Endothelial cell of umbilical vein (primary cell): ENCODE results near the gene FXYD7. TPM values are rescaled to one million over a fixed set of nuclear protein-coding genes. Genes with fewer than 3 reads are reported as not detected.

Source experiments
- BruUV-seq: library from RNA; stranded (reverse); fragments of 400-500 nt; replicated peaks from 2 replicates; lab custom pipeline; 2021; lab: Mats Ljungman, UMichigan
- CTCF ChIA-PET: fragments of 300-600, 350-600 bp; sonication (Branson Sonifier 250); formaldehyde crosslinking; loops from one replicate; lab custom pipeline; 2021; ENCODE audit warnings: antibody characterized with exemption, inconsistent platforms; lab: Charles Lee
- POLR2A ChIA-PET: fragments of 300-600, 350-600 bp; sonication (Branson Sonifier 250); formaldehyde crosslinking; loops from one replicate; lab custom pipeline; 2021; ENCODE audit warnings: antibody characterized with exemption, inconsistent platforms; lab: Charles Lee
- DNase-seq: peaks from one replicate; pipeline ENCODE4 v3.0.0-alpha.2; 2011; ENCODE audit warnings: low read depth, low spot score
- FAIRE-seq: peaks from 2 replicates; lab custom pipeline; 2011; peaks lifted over from hg19 to GRCh38; lab: Jason Lieb, UNC
- H2AFZ ChIP-seq: 2 replicates; pipeline ENCODE4 v1.6.0; 2012; ENCODE audit warnings: low read depth, low read length, control low read depth, inconsistent platforms
- H3K27ac ChIP-seq: 2 replicates; pipeline ENCODE4 v1.5.1; 2011; ENCODE audit warnings: low read depth, mild to moderate bottlenecking, control low read depth, low read length, moderate library complexity; ENCODE audit not compliant: insufficient read depth
- H3K27me3 ChIP-seq, 2 experiments: 2 replicates each; pipeline versions ENCODE4 v1.6.0 to v1.6.1; 2011; ENCODE audit warnings: low read length in 2 of 2, mixed read lengths in 1 of 2; ENCODE audit not compliant: control insufficient read depth in 2 of 2, insufficient read depth in 2 of 2
- H3K36me3 ChIP-seq, 2 experiments: 2 replicates in 1 of 2; 3 replicates in 1 of 2; pipeline ENCODE4 v1.5.1; 2011; ENCODE audit warnings: low read length in 2 of 2, mild to moderate bottlenecking in 1 of 2, moderate library complexity in 1 of 2; ENCODE audit not compliant: control insufficient read depth in 2 of 2, insufficient read depth in 2 of 2; ENCODE audit errors: extremely low read depth in 1 of 2
- H3K4me1 ChIP-seq: 3 replicates; pipeline ENCODE4 v1.5.1; 2011; ENCODE audit warnings: mild to moderate bottlenecking, low read length; ENCODE audit not compliant: control insufficient read depth, insufficient read depth; ENCODE audit errors: extremely low read depth
- H3K4me2 ChIP-seq: 2 replicates; pipeline ENCODE4 v1.6.1; 2011; ENCODE audit warnings: low read length, control low read depth, mixed read lengths; ENCODE audit not compliant: insufficient read depth
- H3K4me3 ChIP-seq, 3 experiments: fragments of 200-600 bp in 1 of 3; sonication (generic), shearing (Covaris generic) in 1 of 3; replicated peaks in 1 of 3; 2 replicates each; pipeline ENCODE4 v1.5.1; 2011 to 2016; ENCODE audit warnings: control low read depth in 3 of 3, low read length in 3 of 3, mild to moderate bottlenecking in 2 of 3, inconsistent platforms in 1 of 3, low read depth in 1 of 3, moderate library complexity in 1 of 3; ENCODE audit not compliant: insufficient read depth in 1 of 3
- H3K79me2 ChIP-seq: 2 replicates; pipeline ENCODE4 v1.6.0; 2012; ENCODE audit warnings: low read length, inconsistent platforms; ENCODE audit not compliant: control insufficient read depth, insufficient read depth
- H3K9ac ChIP-seq: replicated peaks from 2 replicates; pipeline ENCODE3; 2011; ENCODE audit warnings: low read length, control low read depth; ENCODE audit not compliant: insufficient read depth; ENCODE audit errors: extremely low read depth
- H3K9me1 ChIP-seq: replicated peaks from 3 replicates; pipeline ENCODE4 v1.6.0; 2011; ENCODE audit warnings: mild to moderate bottlenecking, low read length; ENCODE audit not compliant: control insufficient read depth, insufficient read depth; ENCODE audit errors: extremely low read depth
- H3K9me3 ChIP-seq: replicated peaks from 2 replicates; pipeline ENCODE4 v1.5.1; 2012; ENCODE audit warnings: low read length, inconsistent platforms; ENCODE audit not compliant: control insufficient read depth, insufficient read depth
- H4K20me1 ChIP-seq: replicated peaks from 2 replicates; pipeline ENCODE3; 2011; ENCODE audit warnings: mild to moderate bottlenecking, low read length; ENCODE audit not compliant: control insufficient read depth, insufficient read depth; ENCODE audit errors: extremely low read depth
- EZH2 ChIP-seq: IDR thresholded peaks from 2 replicates; pipeline ENCODE4 v1.6.1; 2012; ENCODE audit warnings: borderline replicate concordance, low read depth, mild to moderate bottlenecking, moderate library complexity, low read length, inconsistent platforms; ENCODE audit not compliant: severe bottlenecking
- FOS ChIP-seq: IDR thresholded peaks from 2 replicates; pipeline ENCODE4 v1.6.1; 2011; ENCODE audit warnings: mild to moderate bottlenecking, low read length, moderate library complexity, borderline replicate concordance; ENCODE audit not compliant: insufficient read depth
- GATA2 ChIP-seq: IDR thresholded peaks from 2 replicates; pipeline ENCODE4 v1.7.0; 2011; ENCODE audit warnings: low read depth, mild to moderate bottlenecking, moderate library complexity, mixed read lengths, low read length; ENCODE audit not compliant: insufficient read length, insufficient read depth
- JUN ChIP-seq: IDR thresholded peaks from 2 replicates; pipeline ENCODE4 v1.6.1; 2011; ENCODE audit warnings: borderline replicate concordance, low read depth; ENCODE audit not compliant: insufficient read length, insufficient read depth
- MAX ChIP-seq: IDR thresholded peaks from 2 replicates; pipeline ENCODE4 v1.6.1; 2011; ENCODE audit not compliant: insufficient read depth, insufficient read length
- MYC ChIP-seq: IDR thresholded peaks from one replicate; pipeline ENCODE4 v1.6.1; 2011; ENCODE audit warnings: mild to moderate bottlenecking, low read depth, low read length
- POLR2A ChIP-seq: IDR thresholded peaks from 2 replicates; pipeline ENCODE4 v1.6.1; 2012; ENCODE audit warnings: low read depth, mild to moderate bottlenecking, control low read depth, low read length
- dilution Hi-C: fragments of 300-500 bp; cut with MboI; formaldehyde crosslinking; loops from one replicate; pipeline ENCODE4 v1.15.0; 2019; ENCODE audit warnings: low sequenced_read_pairs; ENCODE audit not compliant: extremely low pct_ligation_motif_present
- intact Hi-C: fragments of 100-400 bp; cut with micrococcal nuclease; formaldehyde crosslinking; loops from one replicate; pipeline ENCODE4 v1.10.0; 2022
- polyA plus RNA-seq, 4 experiments: library from polyadenylated mRNA; depleted of rRNA in 3 of 4; stranded (reverse) in 3 of 4; unstranded in 1 of 4; fragments of >200 nt; gene quantifications; 2 replicates each; pipeline versions ENCODE4 v1.2.1 to v1.2.3, GENCODE V29; 2011 to 2012; ENCODE audit warnings: missing spikeins in 1 of 4
- total RNA-seq: library from RNA; stranded (reverse); gene quantifications from 2 replicates; pipeline ENCODE4 v1.2.3, GENCODE V29; 2021

The FXYD7 gene
- total and polyA plus RNA-seq, 2 donors (not counting 3 experiments of a cell fraction or from before 2014, with no cell fraction given): not detected

GRCh38 chr19:35140207-35140961, 2.7 kb upstream of the FXYD7 start:
- Histone ChIP-seq H3K9me3 (no peaks in the 10 kb centered on the region), H2AFZ (no peak overlapping the region), H3K4me3 (no peak overlapping the region), H3K4me2 (no peak overlapping the region), H3K27me3 (peaks cover 16 to 17% of the 10 kb centered on the region in 2 experiments), H3K27ac (no peak overlapping the region), H3K36me3 (no peaks in the 10 kb centered on the region), H3K79me2 (no peaks in the 10 kb centered on the region), H3K9me1 (no peaks in the 10 kb centered on the region), H3K4me1 (peaks cover 11% of the 10 kb centered on the region), H3K9ac (no peak overlapping the region), H4K20me1 (no peaks in the 10 kb centered on the region)
- ChIA-PET POLR2A (no interaction called here), CTCF (interaction anchor here (1.0 to 3.5 kb wide), 9 partner anchors 13 to 102 kb away, joined by 3 to 73 read pairs (median 6); partner anchors contain the start of genes FXYD3 and FXYD5)
- DNase-seq: no peak
- TF ChIP-seq MAX (no peak), EZH2 (no peak), JUN (no peak), POLR2A (no peak), MYC (no peak), FOS (no peak), GATA2 (no peak)
- dilution Hi-C loops: no loop called here
- intact Hi-C loops: loop anchor here (5.0 kb wide), 1 partner anchor 178 kb away; the partner anchor contains the start of gene ZNF792
- no peak for FAIRE-seq
- no TSS peak for BruUV-seq
